ENCODE results near the gene AGTR1.
A peak's percentile ranks its signal among the peaks of the same experiment; 100 is the strongest.

Gene AGTR1

DNA sequence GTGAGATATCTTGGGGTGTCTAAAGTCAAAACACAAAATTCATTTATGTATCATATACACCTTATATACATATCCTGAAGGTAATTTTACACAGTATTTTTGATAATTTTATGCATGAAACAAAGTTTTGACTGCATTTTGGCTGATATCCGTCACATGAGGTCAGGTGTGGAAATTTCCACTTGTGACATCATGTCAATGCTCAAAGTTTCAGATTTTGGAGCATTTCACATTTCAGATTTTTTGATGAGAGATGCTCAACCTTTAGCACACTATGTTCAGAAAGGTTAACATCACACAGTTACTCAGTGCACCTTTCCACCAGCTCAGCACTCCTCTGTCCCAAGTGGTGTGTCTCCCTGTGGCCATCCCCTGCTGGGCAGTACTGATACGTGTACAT is 92.2 kb downstream of the AGTR1 start:
- no peaks in the 10 kb centered on the region for H3K27me3 ChIP-seq (ENCODE audit: insufficient read depth, low read length)
- no peaks in the 10 kb centered on the region for H3K79me1 ChIP-seq (ENCODE audit: low read length)
- no peak overlapping the region for H3K14ac ChIP-seq (ENCODE audit: low read length)
- no CpG with 5 or more reads among the region's 2 CpGs for WGBS (ENCODE audit: extremely low coverage, insufficient coverage, insufficient read length)
- H2BK12ac ChIP-seq (ENCODE audit: low read length), result no peak overlapping the region
- H4K8ac ChIP-seq (ENCODE audit: low read depth, low read length), result no peak overlapping the region
- no peak overlapping the region for H3K18ac ChIP-seq (ENCODE audit: low read length)
- no peak overlapping the region for H2BK5ac ChIP-seq (ENCODE audit: low read depth, low read length, poor library complexity)
- no peaks in the 10 kb centered on the region for H3K4me1 ChIP-seq (ENCODE audit: control insufficient read depth in 1 of 2, insufficient read depth in 2 of 2, low read length in 2 of 2)
- no peak overlapping the region for H2AFZ ChIP-seq (ENCODE audit: insufficient read depth, low read length, poor library complexity)
- H2AK5ac ChIP-seq (ENCODE audit: low read length), result no peak overlapping the region
- H3K9me3 ChIP-seq (ENCODE audit: insufficient read depth, low read depth, low read length), result peaks cover 2% of the 10 kb centered on the region
- no peak overlapping the region for H4K91ac ChIP-seq (ENCODE audit: low read depth, low read length)
- no peak overlapping the region for H3K27ac ChIP-seq (ENCODE audit: low read depth, low read length)
- no peak overlapping the region for H3K23ac ChIP-seq (ENCODE audit: low read length)
- no peak overlapping the region for H2BK120ac ChIP-seq (ENCODE audit: insufficient read depth, low read length, poor library complexity)
- H4K12ac ChIP-seq (ENCODE audit: low read depth, low read length), result no peak overlapping the region
- H3K4ac ChIP-seq (ENCODE audit: low read depth, low read length), result no peak overlapping the region
- H3K4me2 ChIP-seq (ENCODE audit: low read length), result no peak overlapping the region
- no peaks in the 10 kb centered on the region for H3K36me3 ChIP-seq (ENCODE audit: control insufficient read depth in 1 of 2, insufficient read depth in 2 of 2, low read length in 2 of 2)
- no peak overlapping the region for H3K9ac ChIP-seq (ENCODE audit: low read length)
- H3K79me2 ChIP-seq (ENCODE audit: control insufficient read depth, insufficient read depth, low read length, poor library complexity), result no peaks in the 10 kb centered on the region
- no peak overlapping the region for H3K4me3 ChIP-seq (ENCODE audit: low read depth, low read length)
- no peak for DNase-seq

DNA sequence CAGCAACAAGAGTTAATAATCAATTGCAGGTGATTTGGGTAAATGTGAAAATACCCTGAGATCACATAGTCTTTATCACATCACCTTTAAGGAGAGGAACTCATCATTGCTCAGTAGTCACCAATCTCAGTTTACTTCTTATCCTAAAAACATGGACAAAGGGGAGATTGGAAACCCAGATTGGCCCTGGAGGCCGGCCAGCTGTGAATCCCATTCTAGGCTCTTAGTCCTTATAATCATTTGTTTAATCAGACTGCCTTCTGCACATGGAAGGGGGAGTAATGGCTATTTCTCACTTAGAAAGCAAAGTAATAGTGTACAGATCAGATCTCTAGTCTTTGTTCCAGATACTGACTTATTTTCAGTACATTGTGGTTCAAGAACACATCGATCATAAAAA is 92.7 kb downstream of the AGTR1 start:
- H3K23ac ChIP-seq (ENCODE audit: low read length), result no peak overlapping the region
- no peak overlapping the region for H2BK12ac ChIP-seq (ENCODE audit: low read length)
- DNase-seq, result no peak
- no peak overlapping the region for H3K4ac ChIP-seq (ENCODE audit: low read depth, low read length)
- H3K36me3 ChIP-seq (ENCODE audit: control insufficient read depth in 1 of 2, insufficient read depth in 2 of 2, low read length in 2 of 2), result no peaks in the 10 kb centered on the region
- H3K4me2 ChIP-seq (ENCODE audit: low read length), result no peak overlapping the region
- no peaks in the 10 kb centered on the region for H3K4me1 ChIP-seq (ENCODE audit: control insufficient read depth in 1 of 2, insufficient read depth in 2 of 2, low read length in 2 of 2)
- H3K18ac ChIP-seq (ENCODE audit: low read length), result no peak overlapping the region
- H4K91ac ChIP-seq (ENCODE audit: low read depth, low read length), result no peak overlapping the region
- no peak overlapping the region for H3K9ac ChIP-seq (ENCODE audit: low read length)
- no peaks in the 10 kb centered on the region for H3K79me2 ChIP-seq (ENCODE audit: control insufficient read depth, insufficient read depth, low read length, poor library complexity)
- H2AFZ ChIP-seq (ENCODE audit: insufficient read depth, low read length, poor library complexity), result no peak overlapping the region
- H3K27ac ChIP-seq (ENCODE audit: low read depth, low read length), result no peak overlapping the region
- peaks cover 2% of the 10 kb centered on the region for H3K9me3 ChIP-seq (ENCODE audit: insufficient read depth, low read depth, low read length)
- no peak overlapping the region for H3K4me3 ChIP-seq (ENCODE audit: low read depth, low read length)
- no peaks in the 10 kb centered on the region for H3K79me1 ChIP-seq (ENCODE audit: low read length)
- no peak overlapping the region for H2BK120ac ChIP-seq (ENCODE audit: insufficient read depth, low read length, poor library complexity)
- H3K14ac ChIP-seq (ENCODE audit: low read length), result no peak overlapping the region
- no peak overlapping the region for H2BK5ac ChIP-seq (ENCODE audit: low read depth, low read length, poor library complexity)
- no CpG with 5 or more reads among the region's 2 CpGs for WGBS (ENCODE audit: extremely low coverage, insufficient coverage, insufficient read length)
- H3K27me3 ChIP-seq (ENCODE audit: insufficient read depth, low read length), result no peaks in the 10 kb centered on the region
- no peak overlapping the region for H4K12ac ChIP-seq (ENCODE audit: low read depth, low read length)
- H4K8ac ChIP-seq (ENCODE audit: low read depth, low read length), result no peak overlapping the region
- no peak overlapping the region for H2AK5ac ChIP-seq (ENCODE audit: low read length)

DNA sequence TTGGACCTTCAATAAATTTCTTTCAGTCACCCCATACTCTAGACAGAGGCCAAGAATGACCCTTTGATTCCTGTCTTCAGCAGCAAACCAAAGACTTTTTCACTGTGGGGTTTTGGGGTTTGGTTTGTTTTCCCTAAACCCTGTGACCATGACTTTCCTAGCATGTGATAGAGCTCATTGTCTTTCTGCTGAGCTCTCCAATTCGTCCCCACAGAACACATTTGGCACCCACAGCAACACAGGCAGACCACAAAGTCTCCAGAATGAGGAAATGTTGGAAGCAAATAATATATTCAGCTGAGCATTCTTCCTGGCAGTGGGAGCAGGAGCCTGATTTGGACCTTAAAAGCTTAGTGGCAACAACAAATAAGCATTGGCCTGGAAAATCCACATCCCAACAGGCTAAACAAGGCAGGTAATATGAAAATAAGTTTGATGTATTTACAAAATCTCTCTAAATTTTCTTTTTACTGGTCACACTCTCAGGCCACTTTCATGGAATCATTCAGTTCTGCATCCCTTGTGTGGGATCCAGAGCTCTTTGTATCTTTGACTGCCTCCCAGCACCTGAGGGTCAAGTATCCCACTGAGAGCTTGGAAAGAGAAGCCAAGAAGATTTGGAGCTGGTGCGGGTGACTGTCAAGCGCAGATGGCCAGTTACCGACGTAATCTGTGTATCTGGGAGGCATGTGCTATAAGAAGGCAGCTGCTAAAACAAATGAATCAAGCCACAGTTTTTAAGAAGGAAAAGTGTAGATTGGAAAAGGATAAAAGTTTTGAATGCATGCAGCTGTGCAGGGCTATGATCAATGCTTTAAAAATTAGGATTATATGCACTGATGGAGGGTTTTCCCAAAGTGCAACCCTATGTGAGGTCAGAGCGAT is 93.4 kb downstream of the AGTR1 start:
- Histone ChIP-seq H3K79me1 (ENCODE audit: low read length) (no peaks in the 10 kb centered on the region), H3K9ac (ENCODE audit: low read length) (no peak overlapping the region), H4K91ac (ENCODE audit: low read depth, low read length) (no peak overlapping the region), H2AFZ (ENCODE audit: insufficient read depth, low read length, poor library complexity) (no peak overlapping the region), H3K4ac (ENCODE audit: low read depth, low read length) (no peak overlapping the region), H3K18ac (ENCODE audit: low read length) (no peak overlapping the region), H3K4me1 (ENCODE audit: control insufficient read depth in 1 of 2, insufficient read depth in 2 of 2, low read length in 2 of 2) (no peaks in the 10 kb centered on the region), H3K27ac (ENCODE audit: low read depth, low read length) (no peak overlapping the region), H3K4me3 (ENCODE audit: low read depth, low read length) (no peak overlapping the region), H2BK12ac (ENCODE audit: low read length) (no peak overlapping the region), H3K36me3 (ENCODE audit: control insufficient read depth in 1 of 2, insufficient read depth in 2 of 2, low read length in 2 of 2) (no peaks in the 10 kb centered on the region), H2BK120ac (ENCODE audit: insufficient read depth, low read length, poor library complexity) (no peak overlapping the region), H4K8ac (ENCODE audit: low read depth, low read length) (no peak overlapping the region), H2AK5ac (ENCODE audit: low read length) (no peak overlapping the region), H3K14ac (ENCODE audit: low read length) (no peak overlapping the region), H4K12ac (ENCODE audit: low read depth, low read length) (no peak overlapping the region), H3K4me2 (ENCODE audit: low read length) (no peak overlapping the region), H3K79me2 (ENCODE audit: control insufficient read depth, insufficient read depth, low read length, poor library complexity) (no peaks in the 10 kb centered on the region), H3K23ac (ENCODE audit: low read length) (no peak overlapping the region), H3K27me3 (ENCODE audit: insufficient read depth, low read length) (no peaks in the 10 kb centered on the region), H2BK5ac (ENCODE audit: low read depth, low read length, poor library complexity) (no peak overlapping the region), H3K9me3 (ENCODE audit: insufficient read depth, low read depth, low read length) (peaks cover 1% of the 10 kb centered on the region)
- peak in 1 of 2 donors; percentile 25 for DNase-seq
- no CpG with 5 or more reads among the region's 6 CpGs for WGBS (ENCODE audit: extremely low coverage, insufficient coverage, insufficient read length)

DNA sequence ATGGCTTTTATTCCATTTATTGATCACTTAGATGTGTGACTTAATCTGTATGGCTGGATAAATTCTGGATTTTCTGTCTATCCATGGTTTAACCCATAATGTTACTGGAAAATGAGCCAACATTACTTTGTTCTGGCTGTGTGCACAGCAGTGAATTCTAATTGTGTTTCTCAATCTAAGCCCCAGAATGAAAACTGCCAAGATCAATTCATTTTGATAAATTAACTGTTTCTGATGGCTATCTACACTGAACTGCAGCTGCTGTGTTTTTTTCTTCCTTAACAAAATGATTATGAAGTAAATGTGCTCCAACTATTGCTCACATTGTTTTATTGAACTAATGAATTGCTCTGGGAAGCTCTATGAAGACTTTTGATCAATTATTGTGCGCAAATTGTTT is 94.2 kb downstream of the AGTR1 start:
- Histone ChIP-seq H3K4ac (ENCODE audit: low read depth, low read length) (no peak overlapping the region), H2AFZ (ENCODE audit: insufficient read depth, low read length, poor library complexity) (no peak overlapping the region), H3K23ac (ENCODE audit: low read length) (no peak overlapping the region), H3K27me3 (ENCODE audit: insufficient read depth, low read length) (no peaks in the 10 kb centered on the region), H3K9me3 (ENCODE audit: insufficient read depth, low read depth, low read length) (no peaks in the 10 kb centered on the region), H4K8ac (ENCODE audit: low read depth, low read length) (no peak overlapping the region), H3K79me2 (ENCODE audit: control insufficient read depth, insufficient read depth, low read length, poor library complexity) (no peaks in the 10 kb centered on the region), H3K4me1 (ENCODE audit: control insufficient read depth in 1 of 2, insufficient read depth in 2 of 2, low read length in 2 of 2) (no peaks in the 10 kb centered on the region), H2BK12ac (ENCODE audit: low read length) (no peak overlapping the region), H3K4me3 (ENCODE audit: low read depth, low read length) (no peak overlapping the region), H3K14ac (ENCODE audit: low read length) (no peak overlapping the region), H3K18ac (ENCODE audit: low read length) (no peak overlapping the region), H4K91ac (ENCODE audit: low read depth, low read length) (no peak overlapping the region), H4K12ac (ENCODE audit: low read depth, low read length) (no peak overlapping the region), H3K9ac (ENCODE audit: low read length) (no peak overlapping the region), H2BK120ac (ENCODE audit: insufficient read depth, low read length, poor library complexity) (no peak overlapping the region), H3K79me1 (ENCODE audit: low read length) (no peaks in the 10 kb centered on the region), H3K36me3 (ENCODE audit: control insufficient read depth in 1 of 2, insufficient read depth in 2 of 2, low read length in 2 of 2) (no peaks in the 10 kb centered on the region), H2BK5ac (ENCODE audit: low read depth, low read length, poor library complexity) (no peak overlapping the region), H2AK5ac (ENCODE audit: low read length) (no peak overlapping the region), H3K27ac (ENCODE audit: low read depth, low read length) (no peak overlapping the region), H3K4me2 (ENCODE audit: low read length) (no peak overlapping the region)
- DNase-seq, result no peak
- no CpG with 5 or more reads among the region's 1 CpG for WGBS (ENCODE audit: extremely low coverage, insufficient coverage, insufficient read length)

All from trophoblast cell (in vitro differentiated cells and primary cell).